GM19099 (cell line): Measurements from ENCODE around the gene RNASE1.

Source experiments
- POLR2A ChIP-seq: IDR thresholded peaks from 3 replicates; pipeline ENCODE4 v1.6.1; 2011; ENCODE audit warnings: low read depth; ENCODE audit not compliant: insufficient read length; ENCODE audit errors: extremely low read depth

The RNASE1 gene

GRCh38 chr14:20808162-20808483 is 5.5 kb upstream of the RNASE1 start:
- TF ChIP-seq POLR2A: no peak

- no peak for TF ChIP-seq POLR2A
Observed at GRCh38 chr14:20807304-20808161, 4.9 kb upstream of the RNASE1 start.

- no peak for TF ChIP-seq POLR2A
Observed at GRCh38 chr14:20805485-20805884, 2.8 kb upstream of the RNASE1 start.

DNA sequence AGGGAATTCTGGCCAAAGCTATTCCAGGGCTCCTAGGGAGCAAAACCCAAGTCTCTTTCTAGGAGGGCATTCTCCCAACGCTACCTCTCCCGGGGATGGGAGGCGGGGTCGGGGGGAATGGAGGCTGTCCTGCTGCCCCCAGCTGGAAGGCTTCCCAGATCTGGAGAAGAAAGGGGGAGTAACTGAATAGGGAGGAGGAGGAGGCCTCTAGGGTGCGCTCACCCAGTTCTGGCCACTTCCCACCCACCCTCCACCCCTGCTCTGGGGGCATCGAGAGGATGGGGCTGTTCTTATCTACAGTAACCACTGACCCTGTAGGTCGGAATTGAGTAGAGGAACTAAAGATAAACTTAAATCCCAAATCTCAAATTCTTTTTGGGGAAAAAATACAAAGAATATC is 579 bp upstream of the RNASE1 start:
- no peak for TF ChIP-seq POLR2A

- no peak for TF ChIP-seq POLR2A
Observed at GRCh38 chr14:20801726-20802125, 918 bp downstream of the RNASE1 start.

DNA sequence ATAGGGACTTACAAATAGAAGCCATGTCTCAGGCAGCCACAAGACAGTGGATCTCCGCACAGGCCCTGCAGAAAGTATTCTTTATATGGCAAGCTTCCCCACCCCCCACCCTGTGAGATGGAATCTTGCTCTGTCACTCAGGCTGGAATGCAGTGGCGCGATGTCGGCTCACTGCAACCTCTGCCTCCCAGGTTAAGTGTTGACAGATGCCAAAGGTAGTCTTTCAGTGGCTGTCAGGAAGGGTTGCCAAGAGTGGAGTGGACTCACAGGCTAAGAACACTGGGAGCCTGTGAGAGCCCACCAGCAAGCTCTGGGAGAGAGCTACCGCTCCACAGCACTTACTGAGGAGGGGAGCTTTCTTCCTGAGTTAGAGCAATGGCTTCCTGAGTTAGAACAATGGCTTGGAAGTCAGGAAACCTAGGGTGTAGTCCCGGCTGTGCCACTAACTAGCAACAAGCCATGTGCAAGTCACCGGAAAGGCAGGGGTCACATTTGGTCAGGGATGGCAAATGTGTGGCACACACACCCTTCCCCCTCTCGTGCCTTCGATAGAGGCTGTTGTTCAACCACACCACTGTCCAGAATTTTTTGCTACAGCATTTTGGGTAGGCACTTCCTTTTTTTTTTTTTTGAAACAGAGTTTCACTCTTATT is 2.6 kb downstream of the RNASE1 start:
- no peak for TF ChIP-seq POLR2A

DNA sequence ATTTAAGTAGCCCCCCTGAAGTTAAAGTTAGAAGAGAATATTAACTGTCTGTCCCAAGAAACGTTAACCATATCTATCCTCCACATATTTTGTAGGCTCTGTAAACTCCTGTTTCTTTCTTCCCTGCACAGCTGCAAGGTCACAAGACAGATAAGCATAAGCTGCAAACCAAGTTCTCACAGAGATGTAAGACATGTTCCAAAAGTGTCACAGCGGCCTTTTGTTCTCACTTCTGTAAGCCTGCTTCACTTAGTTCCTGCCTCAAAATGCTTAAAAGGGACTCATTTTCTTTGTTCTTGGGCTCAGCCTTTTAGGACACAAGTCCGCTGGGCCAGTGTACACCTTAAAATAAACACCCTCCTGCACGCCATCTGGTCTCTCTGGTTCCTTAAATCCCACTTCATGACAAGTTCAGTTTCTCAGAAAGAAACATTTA is 3.2 kb downstream of the RNASE1 start:
- TF ChIP-seq POLR2A: no peak

- no peak for TF ChIP-seq POLR2A
Observed at GRCh38 chr14:20798932-20799331, 3.7 kb downstream of the RNASE1 start.

DNA sequence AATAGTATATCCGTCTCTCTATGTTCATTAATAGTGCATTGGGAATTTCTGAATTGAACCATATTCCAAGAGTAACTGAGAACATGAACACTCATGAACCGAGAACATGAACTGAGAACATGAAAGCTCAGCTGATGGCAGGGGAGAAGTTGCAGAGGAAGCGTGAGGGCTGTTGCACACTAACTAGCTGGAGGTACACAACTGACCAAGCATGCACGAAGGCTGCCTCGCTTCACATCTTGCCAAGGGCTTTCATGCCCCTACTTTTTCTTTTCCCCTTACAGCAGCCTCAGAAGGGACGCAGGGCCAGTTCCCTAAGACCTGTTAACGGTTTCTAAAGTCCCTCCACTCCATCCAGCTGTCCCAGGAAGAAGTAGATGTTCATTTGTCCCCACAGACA is 4.3 kb downstream of the RNASE1 start:
- no peak for TF ChIP-seq POLR2A

GRCh38 chr14:20797164-20797563 is 5.5 kb downstream of the RNASE1 start:
- no peak for TF ChIP-seq POLR2A

- no peak for TF ChIP-seq POLR2A
Observed at GRCh38 chr14:20794644-20795369, 7.8 kb downstream of the RNASE1 start.

GRCh38 chr14:20792556-20792955 is 10.1 kb downstream of the RNASE1 start:
- no peak for TF ChIP-seq POLR2A

- no peak for TF ChIP-seq POLR2A
Observed at GRCh38 chr14:20791597-20791996, 11.0 kb downstream of the RNASE1 start.

DNA sequence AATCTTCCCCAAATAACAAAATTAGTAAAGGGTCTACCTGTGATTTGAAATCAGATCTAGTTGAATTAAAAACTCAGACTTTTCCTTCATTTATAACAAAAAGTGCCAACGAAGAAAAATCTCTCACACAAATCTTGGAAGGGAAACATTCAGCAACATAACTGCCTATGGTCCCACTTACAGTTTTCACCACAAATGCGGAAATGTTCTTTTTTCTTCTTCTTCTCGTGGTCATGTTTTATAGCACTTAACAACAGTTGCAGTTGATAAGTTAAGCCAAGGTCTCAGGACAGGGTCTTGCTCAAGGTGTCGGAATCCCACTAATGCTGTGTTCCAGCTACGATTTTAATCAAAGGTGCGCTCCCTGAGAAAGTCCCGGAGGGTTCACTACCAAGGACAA is 11.5 kb downstream of the RNASE1 start:
- TF ChIP-seq POLR2A: no peak

- TF ChIP-seq POLR2A: no peak
Observed at GRCh38 chr14:20790464-20791116, 12.1 kb downstream of the RNASE1 start.

GRCh38 chr14:20789230-20789813 is 13.3 kb downstream of the RNASE1 start:
- no peak for TF ChIP-seq POLR2A

DNA sequence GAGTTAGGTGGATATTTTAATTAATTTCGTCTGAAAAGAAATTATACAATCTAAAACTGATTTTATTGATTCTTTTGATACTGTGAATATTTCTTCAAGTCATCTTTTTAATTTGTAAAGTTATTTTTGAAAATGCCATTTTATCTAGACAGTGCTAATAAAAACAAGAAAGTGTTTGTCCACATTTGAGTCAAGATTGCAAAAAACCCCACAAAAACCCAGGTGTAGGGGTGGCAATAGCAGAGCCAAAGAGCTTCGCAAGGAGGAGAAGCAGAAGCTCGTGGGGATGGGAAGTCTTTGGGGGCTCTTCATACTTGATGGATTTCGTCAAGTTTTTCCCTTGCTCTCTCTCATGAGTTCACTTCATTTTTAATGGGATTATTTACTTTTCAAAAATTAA is 15.6 kb downstream of the RNASE1 start:
- no peak for TF ChIP-seq POLR2A
